ENCODE data around the gene SSNA1.

DNA sequence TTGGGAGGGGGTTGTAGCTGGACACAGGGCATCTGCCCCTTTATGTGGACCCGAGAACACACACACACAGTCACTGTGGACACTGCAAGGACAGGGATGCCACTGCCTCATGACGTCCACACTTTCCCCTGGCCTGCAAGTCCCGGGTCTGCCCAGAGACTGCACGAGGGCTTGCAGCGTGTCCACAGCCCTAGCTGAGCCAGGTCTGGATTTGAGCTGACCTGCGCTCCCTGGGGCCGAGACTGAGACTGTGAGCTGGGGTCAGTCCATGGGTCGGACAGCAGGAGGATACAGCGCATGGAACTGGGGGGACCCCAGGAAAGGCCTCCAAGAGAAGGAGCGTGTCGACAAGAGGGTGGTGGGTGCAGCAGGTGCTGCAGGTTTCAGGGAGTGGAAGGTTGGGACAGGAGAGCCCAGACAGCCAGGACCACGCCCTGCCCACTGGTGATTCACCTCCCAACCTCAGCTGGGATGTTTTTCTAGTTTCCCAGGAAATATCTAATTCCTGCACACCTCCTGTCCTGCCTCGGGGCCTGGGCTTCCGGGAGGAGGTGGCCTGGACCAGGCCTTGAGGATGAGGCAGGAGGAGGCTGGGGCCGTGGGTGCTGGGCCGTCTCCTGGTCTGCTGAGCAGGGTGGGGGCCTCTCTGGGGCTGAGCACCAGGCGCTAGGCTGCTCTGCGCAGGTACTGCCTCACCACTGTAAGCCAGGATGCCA, 38.0 kb downstream of the SSNA1 start:
- TF ChIP-seq, protein P1, sequence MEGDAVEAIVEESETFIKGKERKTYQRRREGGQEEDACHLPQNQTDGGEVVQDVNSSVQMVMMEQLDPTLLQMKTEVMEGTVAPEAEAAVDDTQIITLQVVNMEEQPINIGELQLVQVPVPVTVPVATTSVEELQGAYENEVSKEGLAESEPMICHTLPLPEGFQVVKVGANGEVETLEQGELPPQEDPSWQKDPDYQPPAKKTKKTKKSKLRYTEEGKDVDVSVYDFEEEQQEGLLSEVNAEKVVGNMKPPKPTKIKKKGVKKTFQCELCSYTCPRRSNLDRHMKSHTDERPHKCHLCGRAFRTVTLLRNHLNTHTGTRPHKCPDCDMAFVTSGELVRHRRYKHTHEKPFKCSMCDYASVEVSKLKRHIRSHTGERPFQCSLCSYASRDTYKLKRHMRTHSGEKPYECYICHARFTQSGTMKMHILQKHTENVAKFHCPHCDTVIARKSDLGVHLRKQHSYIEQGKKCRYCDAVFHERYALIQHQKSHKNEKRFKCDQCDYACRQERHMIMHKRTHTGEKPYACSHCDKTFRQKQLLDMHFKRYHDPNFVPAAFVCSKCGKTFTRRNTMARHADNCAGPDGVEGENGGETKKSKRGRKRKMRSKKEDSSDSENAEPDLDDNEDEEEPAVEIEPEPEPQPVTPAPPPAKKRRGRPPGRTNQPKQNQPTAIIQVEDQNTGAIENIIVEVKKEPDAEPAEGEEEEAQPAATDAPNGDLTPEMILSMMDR (conservative IDR thresholded peaks at IDR 0.05 in 1 of 2, IDR thresholded peaks at IDR 0.05 in 1 of 2; ENCODE audit: extremely low read depth in 1 of 2, insufficient read depth in 1 of 2, low read depth in 1 of 2, low read length in 2 of 2) = no peak
- TF ChIP-seq EZH2 (IDR thresholded peaks at IDR 0.05; ENCODE audit: borderline replicate concordance, low read length) = no peak
